Vagina (tissue), 2 donors: ENCODE measurements around the gene MAP3K20.

Experiments
- POLR2A ChIP-seq, 2 donors: fragments of 450-650 bp; IDR thresholded peaks; one replicate each; pipeline ENCODE4 v1.6.1; 2017; ENCODE audit warnings: antibody characterized with exemption in 2 of 2, mild to moderate bottlenecking in 2 of 2, moderate library complexity in 2 of 2
- POLR2AphosphoS5 ChIP-seq, 2 donors: sonication (generic); formaldehyde crosslinking; IDR thresholded peaks; one replicate each; pipeline ENCODE4 v1.9.0; 2017; ENCODE audit warnings: antibody characterized with exemption in 2 of 2, mild to moderate bottlenecking in 2 of 2, low read depth in 1 of 2; ENCODE audit not compliant: insufficient read depth in 1 of 2
- TF ChIP-seq, protein P1 (sequence below), 3 experiments: fragments of 450-650 bp in 2 of 3; fragments of 200-600 bp in 1 of 3; sonication (generic) in 1 of 3; IDR thresholded peaks; one replicate each; pipeline ENCODE4 v1.5.1; 2017 to 2019; ENCODE audit warnings: antibody characterized with exemption in 3 of 3, mild to moderate bottlenecking in 2 of 3, moderate library complexity in 2 of 3

- TF ChIP-seq, protein P1, sequence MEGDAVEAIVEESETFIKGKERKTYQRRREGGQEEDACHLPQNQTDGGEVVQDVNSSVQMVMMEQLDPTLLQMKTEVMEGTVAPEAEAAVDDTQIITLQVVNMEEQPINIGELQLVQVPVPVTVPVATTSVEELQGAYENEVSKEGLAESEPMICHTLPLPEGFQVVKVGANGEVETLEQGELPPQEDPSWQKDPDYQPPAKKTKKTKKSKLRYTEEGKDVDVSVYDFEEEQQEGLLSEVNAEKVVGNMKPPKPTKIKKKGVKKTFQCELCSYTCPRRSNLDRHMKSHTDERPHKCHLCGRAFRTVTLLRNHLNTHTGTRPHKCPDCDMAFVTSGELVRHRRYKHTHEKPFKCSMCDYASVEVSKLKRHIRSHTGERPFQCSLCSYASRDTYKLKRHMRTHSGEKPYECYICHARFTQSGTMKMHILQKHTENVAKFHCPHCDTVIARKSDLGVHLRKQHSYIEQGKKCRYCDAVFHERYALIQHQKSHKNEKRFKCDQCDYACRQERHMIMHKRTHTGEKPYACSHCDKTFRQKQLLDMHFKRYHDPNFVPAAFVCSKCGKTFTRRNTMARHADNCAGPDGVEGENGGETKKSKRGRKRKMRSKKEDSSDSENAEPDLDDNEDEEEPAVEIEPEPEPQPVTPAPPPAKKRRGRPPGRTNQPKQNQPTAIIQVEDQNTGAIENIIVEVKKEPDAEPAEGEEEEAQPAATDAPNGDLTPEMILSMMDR (IDR thresholded peaks at IDR 0.05), result no peak
- TF ChIP-seq POLR2A (IDR thresholded peaks at IDR 0.05), result no peak
- no peak for TF ChIP-seq POLR2AphosphoS5 (IDR thresholded peaks at IDR 0.05; ENCODE audit: insufficient read depth in 1 of 2, low read depth in 1 of 2)
These were observed 62.0 kb downstream of the MAP3K20 start for GRCh38 chr2:173137610-173138009.
